ENCODE measurements around the gene DPP6. TPM values are rescaled to one million over a fixed set of nuclear protein-coding genes. Genes with fewer than 3 reads are reported as not detected.
A peak's percentile ranks its signal among the peaks of the same experiment; 100 is the strongest.

Gene DPP6
- polyA plus RNA-seq, 2 of the 4 experiments (the other 2 are of a cell fraction), result not detected

DNA sequence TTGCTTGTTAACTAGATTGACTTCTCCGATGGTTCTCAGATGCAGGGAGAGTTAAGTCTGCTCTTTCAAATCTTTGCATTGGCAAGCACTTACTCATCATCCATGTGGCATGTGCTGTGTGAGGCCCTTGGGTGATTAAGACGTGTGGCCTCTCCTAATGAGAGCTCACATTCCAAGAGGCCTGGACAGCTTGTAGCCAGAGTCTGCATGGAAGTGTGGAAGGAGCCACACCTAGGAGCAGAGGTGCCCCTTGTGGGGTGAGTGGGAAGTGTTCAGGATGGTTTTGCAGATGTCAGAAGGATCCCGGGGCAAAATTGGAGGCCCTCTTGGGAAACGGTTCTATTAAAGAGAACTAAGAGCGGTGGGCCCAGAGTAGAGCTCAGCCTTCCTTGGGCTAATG, 724.8 kb downstream of the DPP6 start:
- DNase-seq (ENCODE audit: low read depth in 1 of 2, low spot score in 1 of 2), result peak; percentile 16 to 28
- 22% methylated on average over 5 of the region's 5 CpGs for WGBS (ENCODE audit: missing lambda C conversion rate)
- H3K4me1 ChIP-seq, result no peaks in the 10 kb centered on the region
- H3K4me2 ChIP-seq, result no peak overlapping the region
- ChIA-PET CTCF (interaction anchor here (0.9 kb wide), 1 partner anchor 9 kb away, joined by 3 read pairs; no protein-coding TSS in a partner anchor), POLR2A (no interaction called here)
- ATAC-seq, result peak; percentile 72 to 82; a peak in 4 of 6 replicates
- no peak overlapping the region for H3K27ac ChIP-seq
- H3K4me3 ChIP-seq, result no peak overlapping the region
- no peak for FAIRE-seq
- TF ChIP-seq, protein P1, sequence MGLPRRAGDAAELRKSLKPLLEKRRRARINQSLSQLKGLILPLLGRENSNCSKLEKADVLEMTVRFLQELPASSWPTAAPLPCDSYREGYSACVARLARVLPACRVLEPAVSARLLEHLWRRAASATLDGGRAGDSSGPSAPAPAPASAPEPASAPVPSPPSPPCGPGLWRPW (IDR thresholded peaks at IDR 0.05), result no peak
- no peak for TF ChIP-seq JUNB (IDR thresholded peaks at IDR 0.05)
- TF ChIP-seq HEYL (CRISPR knock-in tag; IDR thresholded peaks at IDR 0.05), result no peak
- TF ChIP-seq FOSL2 (IDR thresholded peaks at IDR 0.05), result no peak
- no peak for TF ChIP-seq FOSL2 (CRISPR knock-in tag; IDR thresholded peaks at IDR 0.05)
- no peak for TF ChIP-seq GATA3 (IDR thresholded peaks at IDR 0.05; ENCODE audit: borderline replicate concordance)
- no peak for TF ChIP-seq PHF8 (IDR thresholded peaks at IDR 0.05; ENCODE audit: borderline replicate concordance, low read depth)
- no peak for TF ChIP-seq NFE2L2 (conservative IDR thresholded peaks at IDR 0.05; ENCODE audit: low read length)
- no peak for TF ChIP-seq NR3C1 (IDR thresholded peaks at IDR 0.05)
- no peak for TF ChIP-seq FOXS1 (CRISPR knock-in tag; IDR thresholded peaks at IDR 0.05)
- TF ChIP-seq, protein P2, sequence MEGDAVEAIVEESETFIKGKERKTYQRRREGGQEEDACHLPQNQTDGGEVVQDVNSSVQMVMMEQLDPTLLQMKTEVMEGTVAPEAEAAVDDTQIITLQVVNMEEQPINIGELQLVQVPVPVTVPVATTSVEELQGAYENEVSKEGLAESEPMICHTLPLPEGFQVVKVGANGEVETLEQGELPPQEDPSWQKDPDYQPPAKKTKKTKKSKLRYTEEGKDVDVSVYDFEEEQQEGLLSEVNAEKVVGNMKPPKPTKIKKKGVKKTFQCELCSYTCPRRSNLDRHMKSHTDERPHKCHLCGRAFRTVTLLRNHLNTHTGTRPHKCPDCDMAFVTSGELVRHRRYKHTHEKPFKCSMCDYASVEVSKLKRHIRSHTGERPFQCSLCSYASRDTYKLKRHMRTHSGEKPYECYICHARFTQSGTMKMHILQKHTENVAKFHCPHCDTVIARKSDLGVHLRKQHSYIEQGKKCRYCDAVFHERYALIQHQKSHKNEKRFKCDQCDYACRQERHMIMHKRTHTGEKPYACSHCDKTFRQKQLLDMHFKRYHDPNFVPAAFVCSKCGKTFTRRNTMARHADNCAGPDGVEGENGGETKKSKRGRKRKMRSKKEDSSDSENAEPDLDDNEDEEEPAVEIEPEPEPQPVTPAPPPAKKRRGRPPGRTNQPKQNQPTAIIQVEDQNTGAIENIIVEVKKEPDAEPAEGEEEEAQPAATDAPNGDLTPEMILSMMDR (IDR thresholded peaks at IDR 0.05), result no peak
- no peak for TF ChIP-seq HOXB13 (CRISPR knock-in tag; IDR thresholded peaks at IDR 0.05; ENCODE audit: low read depth)
- TF ChIP-seq KDM5A (IDR thresholded peaks at IDR 0.05), result no peak
- no peak for TF ChIP-seq HDAC2 (IDR thresholded peaks at IDR 0.05)
- no peak for TF ChIP-seq EP300 (IDR thresholded peaks at IDR 0.05)
- TF ChIP-seq, protein P3, sequence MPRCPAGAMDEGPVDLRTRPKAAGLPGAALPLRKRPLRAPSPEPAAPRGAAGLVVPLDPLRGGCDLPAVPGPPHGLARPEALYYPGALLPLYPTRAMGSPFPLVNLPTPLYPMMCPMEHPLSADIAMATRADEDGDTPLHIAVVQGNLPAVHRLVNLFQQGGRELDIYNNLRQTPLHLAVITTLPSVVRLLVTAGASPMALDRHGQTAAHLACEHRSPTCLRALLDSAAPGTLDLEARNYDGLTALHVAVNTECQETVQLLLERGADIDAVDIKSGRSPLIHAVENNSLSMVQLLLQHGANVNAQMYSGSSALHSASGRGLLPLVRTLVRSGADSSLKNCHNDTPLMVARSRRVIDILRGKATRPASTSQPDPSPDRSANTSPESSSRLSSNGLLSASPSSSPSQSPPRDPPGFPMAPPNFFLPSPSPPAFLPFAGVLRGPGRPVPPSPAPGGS (IDR thresholded peaks at IDR 0.05), result no peak
- H3K9me3 ChIP-seq, result no peaks in the 10 kb centered on the region

DNA sequence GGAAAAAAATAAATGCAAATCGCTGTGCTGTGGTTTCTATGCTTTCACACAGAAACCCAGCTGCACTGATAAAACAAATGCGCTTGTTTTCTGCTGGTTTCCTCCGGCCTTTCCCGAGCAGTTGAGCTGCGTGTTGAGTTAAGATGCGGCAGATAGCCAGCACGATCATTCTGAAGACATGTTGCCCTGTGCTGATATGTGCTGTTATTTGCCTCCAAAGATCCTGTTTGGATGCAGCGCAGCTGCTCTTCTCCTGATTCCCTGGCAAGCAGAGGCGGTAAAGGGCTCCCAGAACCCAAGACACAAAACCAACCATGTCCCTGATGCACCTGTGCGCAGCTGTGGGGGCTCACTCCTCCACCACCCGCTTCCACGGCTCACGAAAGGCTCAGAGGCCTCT, 725.3 kb downstream of the DPP6 start:
- ChIA-PET CTCF (interaction anchor here (0.9 kb wide), 1 partner anchor 10 kb away, joined by 3 read pairs; no protein-coding TSS in a partner anchor), POLR2A (no interaction called here)
- DNase-seq (ENCODE audit: low read depth in 1 of 2, low spot score in 1 of 2) (no peak), FAIRE-seq (no peak), ATAC-seq (no peak)
- Histone ChIP-seq H3K4me1 (no peaks in the 10 kb centered on the region), H3K4me3 (no peak overlapping the region), H3K27ac (no peak overlapping the region), H3K9me3 (no peaks in the 10 kb centered on the region), H3K4me2 (no peak overlapping the region)
- no peak for TF ChIP-seq EHMT2 (IDR thresholded peaks at IDR 0.05; ENCODE audit: low read depth)
- TF ChIP-seq TP53 (CRISPR knock-in tag; IDR thresholded peaks at IDR 0.05), result no peak
- no peak for TF ChIP-seq JUN (IDR thresholded peaks at IDR 0.05)
- TF ChIP-seq FOSL2 (IDR thresholded peaks at IDR 0.05), result no peak
- TF ChIP-seq FOSL2 (CRISPR knock-in tag; IDR thresholded peaks at IDR 0.05), result no peak
- TF ChIP-seq KDM5A (IDR thresholded peaks at IDR 0.05), result no peak
- 58% methylated on average over 13 of the region's 13 CpGs for whole genome bisulfite sequencing (ENCODE audit: missing lambda C conversion rate)

DNA sequence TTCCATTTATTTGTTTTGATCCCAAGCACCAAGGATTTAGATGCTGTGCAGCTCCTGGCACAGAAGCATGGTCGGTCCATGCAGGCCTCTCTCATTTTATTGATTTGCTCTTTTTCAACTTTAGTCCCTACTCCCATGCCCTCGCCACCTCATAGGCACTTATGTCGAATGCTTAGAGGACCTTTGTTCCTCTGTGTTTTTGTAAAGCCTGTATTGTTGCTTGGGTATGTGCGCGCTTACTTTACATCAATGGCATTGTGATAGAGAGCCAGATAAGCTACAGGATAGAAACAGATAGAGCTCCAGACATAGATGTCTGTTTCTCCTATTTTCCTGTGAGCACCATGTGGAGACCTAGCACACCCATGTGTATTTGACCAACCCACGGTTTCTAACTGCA, 725.7 kb downstream of the DPP6 start:
- ChIA-PET POLR2A (no interaction called here), CTCF (no interaction called here)
- Histone ChIP-seq H3K4me2 (no peak overlapping the region), H3K27ac (no peak overlapping the region), H3K4me1 (no peaks in the 10 kb centered on the region), H3K9me3 (no peaks in the 10 kb centered on the region), H3K4me3 (no peak overlapping the region)
- no peak for ATAC-seq
- no peak for DNase-seq (ENCODE audit: low read depth in 1 of 2, low spot score in 1 of 2)
- WGBS (ENCODE audit: missing lambda C conversion rate), result 53% methylated on average over 6 of the region's 6 CpGs
- no peak for FAIRE-seq
- no peak for TF ChIP-seq EHF (CRISPR knock-in tag; IDR thresholded peaks at IDR 0.05)
- TF ChIP-seq RFX5 (IDR thresholded peaks at IDR 0.05), result no peak
- no peak for TF ChIP-seq NFE2L2 (conservative IDR thresholded peaks at IDR 0.05; ENCODE audit: low read length)
- no peak for TF ChIP-seq POLR2AphosphoS2 (conservative IDR thresholded peaks at IDR 0.05; ENCODE audit: low read length)
- no peak for TF ChIP-seq ZC3H11A (IDR thresholded peaks at IDR 0.05)
- TF ChIP-seq RARB (CRISPR knock-in tag; IDR thresholded peaks at IDR 0.05), result no peak
- no peak for TF ChIP-seq CHD2 (IDR thresholded peaks at IDR 0.05; ENCODE audit: low read length, partially characterized antibody)
- no peak for TF ChIP-seq CBX8 (IDR thresholded peaks at IDR 0.05)
- TF ChIP-seq RAD21 (conservative IDR thresholded peaks at IDR 0.05 in 1 of 2, IDR thresholded peaks at IDR 0.05 in 1 of 2), result no peak
- no peak for TF ChIP-seq RCOR1 (IDR thresholded peaks at IDR 0.05; ENCODE audit: low read depth, low read length)
- TF ChIP-seq FOSB (CRISPR knock-in tag; IDR thresholded peaks at IDR 0.05), result no peak
- no peak for TF ChIP-seq CEBPB (IDR thresholded peaks at IDR 0.05)
- TF ChIP-seq, protein P1 (IDR thresholded peaks at IDR 0.05), result no peak
- no peak for TF ChIP-seq SREBF2 (IDR thresholded peaks at IDR 0.05)
- no peak for TF ChIP-seq HOXB13 (CRISPR knock-in tag; IDR thresholded peaks at IDR 0.05; ENCODE audit: low read depth)
- TF ChIP-seq JUNB (IDR thresholded peaks at IDR 0.05), result no peak
- TF ChIP-seq ZNF302 (CRISPR knock-in tag; IDR thresholded peaks at IDR 0.05), result no peak
- TF ChIP-seq CBX2 (IDR thresholded peaks at IDR 0.05; ENCODE audit: borderline replicate concordance, low read depth), result no peak
- TF ChIP-seq PHF8 (IDR thresholded peaks at IDR 0.05; ENCODE audit: borderline replicate concordance, low read depth), result no peak
- no peak for TF ChIP-seq GATA3 (IDR thresholded peaks at IDR 0.05; ENCODE audit: borderline replicate concordance)
